ENCODE measurements around the gene LUZP1. TPM values are rescaled to one million over a fixed set of nuclear protein-coding genes. Genes with fewer than 3 reads are reported as not detected.

The LUZP1 gene
- total RNA-seq, 1 donor from 2014 or later, result 29.9 TPM

DNA sequence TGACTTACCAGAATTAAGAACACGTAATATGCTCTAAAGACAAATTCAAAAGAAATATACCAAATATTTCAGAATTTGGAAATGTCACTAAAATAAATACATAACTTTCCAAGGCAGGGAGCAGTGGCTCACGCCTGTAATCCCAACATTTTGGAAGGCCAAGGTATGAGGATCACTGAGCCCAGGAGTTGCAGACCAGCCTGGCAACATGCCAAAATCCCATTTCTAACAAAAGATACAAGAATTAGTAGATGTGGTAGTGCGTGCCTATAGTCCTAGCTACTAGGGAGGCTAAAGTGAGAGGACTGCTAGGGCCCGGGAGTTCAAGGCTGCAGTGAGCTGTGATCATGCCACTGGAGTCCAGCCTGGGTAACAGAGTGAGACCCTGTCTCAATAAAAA lies 11.7 kb downstream of the LUZP1 start:
- Histone ChIP-seq H3K36me3 (no peaks in the 10 kb centered on the region), H3K4me1 (peaks cover 72% of the 10 kb centered on the region), H3K9me3 (replicated peaks) (no peaks in the 10 kb centered on the region), H3K4me3 (no peak overlapping the region), H3K27me3 (ENCODE audit: low read depth) (no peaks in the 10 kb centered on the region), H3K27ac (replicated peaks) (no peak overlapping the region)
- DNase-seq, result no peak
- intact Hi-C loops (cut with micrococcal nuclease), result no loop called here
- TF ChIP-seq, protein P1, sequence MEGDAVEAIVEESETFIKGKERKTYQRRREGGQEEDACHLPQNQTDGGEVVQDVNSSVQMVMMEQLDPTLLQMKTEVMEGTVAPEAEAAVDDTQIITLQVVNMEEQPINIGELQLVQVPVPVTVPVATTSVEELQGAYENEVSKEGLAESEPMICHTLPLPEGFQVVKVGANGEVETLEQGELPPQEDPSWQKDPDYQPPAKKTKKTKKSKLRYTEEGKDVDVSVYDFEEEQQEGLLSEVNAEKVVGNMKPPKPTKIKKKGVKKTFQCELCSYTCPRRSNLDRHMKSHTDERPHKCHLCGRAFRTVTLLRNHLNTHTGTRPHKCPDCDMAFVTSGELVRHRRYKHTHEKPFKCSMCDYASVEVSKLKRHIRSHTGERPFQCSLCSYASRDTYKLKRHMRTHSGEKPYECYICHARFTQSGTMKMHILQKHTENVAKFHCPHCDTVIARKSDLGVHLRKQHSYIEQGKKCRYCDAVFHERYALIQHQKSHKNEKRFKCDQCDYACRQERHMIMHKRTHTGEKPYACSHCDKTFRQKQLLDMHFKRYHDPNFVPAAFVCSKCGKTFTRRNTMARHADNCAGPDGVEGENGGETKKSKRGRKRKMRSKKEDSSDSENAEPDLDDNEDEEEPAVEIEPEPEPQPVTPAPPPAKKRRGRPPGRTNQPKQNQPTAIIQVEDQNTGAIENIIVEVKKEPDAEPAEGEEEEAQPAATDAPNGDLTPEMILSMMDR (IDR thresholded peaks at IDR 0.05; ENCODE audit: borderline replicate concordance), result no peak

DNA sequence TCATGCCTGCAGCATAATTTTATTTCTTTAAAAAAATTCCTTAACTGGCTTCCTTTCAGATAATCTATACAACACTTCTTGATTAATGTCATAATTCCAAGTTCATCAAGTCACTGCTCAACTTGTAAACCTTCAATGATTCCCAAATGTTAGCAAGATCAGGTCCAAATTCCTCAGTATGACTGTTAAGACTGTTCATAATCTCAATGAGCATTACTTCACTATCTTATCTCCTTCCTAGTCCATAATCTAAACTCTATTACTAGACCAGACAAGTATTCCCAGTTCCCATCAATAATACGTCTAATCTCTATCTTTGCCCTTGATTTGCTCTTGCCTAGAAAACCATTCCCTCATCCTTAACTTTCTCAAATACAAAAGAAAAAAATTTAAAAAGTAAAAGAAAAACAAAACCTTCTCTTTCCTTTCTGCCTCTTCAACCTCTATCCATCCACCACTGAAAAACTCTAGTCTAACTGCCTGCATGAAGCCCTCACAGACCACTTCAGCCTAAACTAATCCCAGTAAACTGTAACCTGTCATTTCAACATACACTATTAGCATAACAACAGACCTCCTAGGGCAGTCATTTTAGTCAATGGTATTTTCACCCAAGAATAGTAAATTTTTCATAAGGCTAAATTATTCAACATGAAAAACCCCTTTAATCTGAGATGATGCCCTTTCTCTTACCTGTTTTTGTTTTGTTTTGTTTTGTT lies 15.5 kb downstream of the LUZP1 start:
- H3K27ac ChIP-seq (replicated peaks), result no peak overlapping the region
- H3K27me3 ChIP-seq (ENCODE audit: low read depth), result no peaks in the 10 kb centered on the region
- intact Hi-C loops (cut with micrococcal nuclease), result no loop called here
- TF ChIP-seq, protein P1 (IDR thresholded peaks at IDR 0.05; ENCODE audit: borderline replicate concordance), result no peak
- H3K36me3 ChIP-seq, result no peaks in the 10 kb centered on the region
- DNase-seq, result no peak
- no peaks in the 10 kb centered on the region for H3K9me3 ChIP-seq (replicated peaks)
- H3K4me1 ChIP-seq, result peaks cover 67% of the 10 kb centered on the region
- no peak overlapping the region for H3K4me3 ChIP-seq

DNA sequence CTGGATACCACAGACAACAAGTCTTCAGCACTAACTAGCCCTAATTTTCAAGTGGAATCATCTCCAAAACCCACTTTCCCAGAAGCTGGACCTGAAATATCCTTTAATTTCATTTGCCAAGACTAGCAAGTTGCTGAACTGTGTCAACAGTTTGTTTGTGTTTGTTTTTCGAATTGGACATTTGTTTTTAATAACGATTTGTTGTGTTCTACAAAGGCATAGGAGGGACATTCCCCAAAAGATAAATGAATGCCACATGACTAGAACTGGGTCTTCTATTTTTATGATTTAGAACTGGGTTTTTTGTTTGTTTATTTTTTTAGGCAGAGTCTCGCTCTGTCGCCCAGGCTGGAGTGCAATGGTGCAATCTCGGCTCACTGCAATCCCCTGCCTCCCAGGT lies 17.9 kb downstream of the LUZP1 start:
- no peak for DNase-seq
- TF ChIP-seq, protein P1 (IDR thresholded peaks at IDR 0.05; ENCODE audit: borderline replicate concordance), result no peak
- Histone ChIP-seq H3K4me3 (no peak overlapping the region), H3K4me1 (peaks cover 60% of the 10 kb centered on the region), H3K9me3 (replicated peaks) (no peaks in the 10 kb centered on the region), H3K27ac (replicated peaks) (no peak overlapping the region), H3K27me3 (ENCODE audit: low read depth) (no peaks in the 10 kb centered on the region), H3K36me3 (no peaks in the 10 kb centered on the region)
- intact Hi-C loops (cut with micrococcal nuclease), result no loop called here

DNA sequence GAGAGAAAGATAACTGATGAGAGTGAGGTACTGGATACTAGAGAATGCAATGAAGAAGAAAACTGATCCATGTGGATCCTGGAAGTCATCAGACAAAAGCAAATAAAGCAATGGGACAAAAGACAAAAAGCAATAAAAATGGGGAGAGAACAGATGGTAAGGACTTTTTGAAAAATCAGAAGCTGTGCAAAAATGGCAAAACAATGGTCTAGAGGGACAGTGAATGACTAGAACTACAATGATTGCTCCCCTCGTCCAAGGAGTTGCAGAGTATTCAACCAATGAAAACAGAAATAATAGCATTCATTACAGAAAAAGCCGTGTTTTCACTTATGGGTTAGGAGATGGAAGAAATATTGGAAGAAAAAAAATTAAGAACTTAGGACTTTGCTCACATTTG lies 18.5 kb downstream of the LUZP1 start:
- Histone ChIP-seq H3K27me3 (ENCODE audit: low read depth) (no peaks in the 10 kb centered on the region), H3K27ac (replicated peaks) (no peak overlapping the region), H3K4me1 (peaks cover 54% of the 10 kb centered on the region), H3K36me3 (no peaks in the 10 kb centered on the region), H3K9me3 (replicated peaks) (no peaks in the 10 kb centered on the region), H3K4me3 (no peak overlapping the region)
- TF ChIP-seq, protein P1 (IDR thresholded peaks at IDR 0.05; ENCODE audit: borderline replicate concordance), result no peak
- no peak for DNase-seq
- intact Hi-C loops (cut with micrococcal nuclease), result no loop called here

DNA sequence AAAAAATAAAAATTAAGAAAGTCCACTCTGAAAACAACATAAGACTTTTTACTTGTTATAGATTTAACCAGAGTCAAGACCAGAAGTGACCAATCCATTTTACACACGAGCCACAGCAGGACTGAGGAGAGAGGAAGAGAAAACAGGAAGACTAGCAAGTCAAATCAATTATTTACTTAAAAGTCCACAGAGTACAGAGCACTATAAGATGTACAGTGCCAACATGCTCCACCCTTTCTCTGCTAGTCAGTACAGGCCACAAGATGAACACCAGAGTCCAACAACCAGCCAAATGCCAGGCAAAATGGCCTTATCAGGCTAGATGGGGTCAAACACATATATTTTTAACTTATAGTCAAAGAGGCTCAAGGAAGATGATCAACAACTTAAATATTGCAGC lies 19.5 kb downstream of the LUZP1 start:
- H3K27ac ChIP-seq (replicated peaks), result no peak overlapping the region
- intact Hi-C loops (cut with micrococcal nuclease), result no loop called here
- H3K27me3 ChIP-seq (ENCODE audit: low read depth), result no peaks in the 10 kb centered on the region

More for the DNA sequence above, 19.5 kb downstream of the LUZP1 start:
- Histone ChIP-seq H3K36me3 (no peaks in the 10 kb centered on the region), H3K4me3 (no peak overlapping the region), H3K9me3 (replicated peaks) (no peaks in the 10 kb centered on the region), H3K4me1 (peaks cover 60% of the 10 kb centered on the region)
- DNase-seq, result no peak
- TF ChIP-seq, protein P1 (IDR thresholded peaks at IDR 0.05; ENCODE audit: borderline replicate concordance), result no peak

All from left ventricle myocardium inferior (tissue), 1 donor.